ENCODE data around the gene IQCH. TPM values are rescaled to one million over a fixed set of nuclear protein-coding genes. Genes with fewer than 3 reads are reported as not detected.
A peak's percentile ranks its signal among the peaks of the same experiment; 100 is the strongest.

The IQCH gene
- total and polyA plus RNA-seq, 9 of the 15 experiments (the other 6 are each of a cell fraction or from before 2014, with no cell fraction given), result 1.8 to 3.9 (median 2.7) TPM

- TF ChIP-seq HES1 (IDR thresholded peaks at IDR 0.05; ENCODE audit: low read depth) (no peak), ZNF316 (IDR thresholded peaks at IDR 0.05) (peak; percentile 89), ZBTB49 (CRISPR knock-in tag; IDR thresholded peaks at IDR 0.05; ENCODE audit: borderline replicate concordance) (peak; percentile 91), ATF1 (CRISPR knock-in tag; IDR thresholded peaks at IDR 0.05) (no peak), ATF1 (tag; IDR thresholded peaks at IDR 0.05) (peak; percentile 86), GTF2F1 (IDR thresholded peaks at IDR 0.05; ENCODE audit: low read depth, low read length) (no peak), SIN3A (IDR thresholded peaks at IDR 0.05; ENCODE audit: borderline replicate concordance in 2 of 2, control insufficient read depth in 1 of 2, low read depth in 2 of 2, low read length in 2 of 2) (peak; percentile 20 to 29; a peak in 1 of 4 replicates), LEF1 (IDR thresholded peaks at IDR 0.05) (0 out of 2 replicates have a peak, but pooled peaks have one; percentile 57), TFAP4 (CRISPR knock-in tag; IDR thresholded peaks at IDR 0.05; ENCODE audit: borderline replicate concordance) (peak; percentile 84), DEAF1 (CRISPR knock-in tag; IDR thresholded peaks at IDR 0.05) (no peak), HLTF (IDR thresholded peaks at IDR 0.05) (0 out of 2 replicates have a peak, but pooled peaks have one; percentile 39), MAFK (IDR thresholded peaks at IDR 0.05; ENCODE audit: low read length) (peak; percentile 41; the same call in 1 of the 2 replicates), CBFA2T3 (IDR thresholded peaks at IDR 0.05) (peak; percentile 12; the same call in 1 of the 2 replicates), TOE1 (IDR thresholded peaks at IDR 0.05; ENCODE audit: borderline replicate concordance) (peak; percentile 88; the same call in 1 of the 2 replicates), TOE1 (CRISPR knock-in tag; IDR thresholded peaks at IDR 0.05; ENCODE audit: borderline replicate concordance, low read depth) (no peak), CXXC5 (CRISPR knock-in tag; IDR thresholded peaks at IDR 0.05) (peak; percentile 96), THRAP3 (IDR thresholded peaks at IDR 0.05; ENCODE audit: borderline replicate concordance) (no peak), ZFX (CRISPR knock-in tag; IDR thresholded peaks at IDR 0.05) (peak; percentile 99), RNF2 (IDR thresholded peaks at IDR 0.05) (peak; percentile 85), ZNF384 (IDR thresholded peaks at IDR 0.05; ENCODE audit: low read depth, low read length) (no peak), FUS (optimal IDR thresholded peaks at IDR 0.05; ENCODE audit: low read depth, low read length) (no peak), ZNF12 (CRISPR knock-in tag; IDR thresholded peaks at IDR 0.05) (peak; percentile 56; the same call in 1 of the 2 replicates), EGR1 (conservative IDR thresholded peaks at IDR 0.05) (peak; percentile 89), CREB1 (IDR thresholded peaks at IDR 0.05) (no peak), CREB1 (CRISPR knock-in tag; IDR thresholded peaks at IDR 0.05) (peak; percentile 71), CREM (IDR thresholded peaks at IDR 0.05; ENCODE audit: low read depth) (peak; percentile 72; the same call in 1 of the 2 replicates)
Measured at GRCh38 chr15:67521029-67521782, 266.6 kb downstream of the IQCH start, which contains the start of gene C15orf61 (continued).

All from K562 (cell line).